ENCODE results near the gene RETREG3.
A peak's percentile ranks its signal among the peaks of the same experiment; 100 is the strongest.
"Not testable (repeated sequence)": the region's sequence is repeated elsewhere in the genome, so short reads cannot be mapped to it uniquely, and the experiment has no call there.

RETREG3 gene, protein sequence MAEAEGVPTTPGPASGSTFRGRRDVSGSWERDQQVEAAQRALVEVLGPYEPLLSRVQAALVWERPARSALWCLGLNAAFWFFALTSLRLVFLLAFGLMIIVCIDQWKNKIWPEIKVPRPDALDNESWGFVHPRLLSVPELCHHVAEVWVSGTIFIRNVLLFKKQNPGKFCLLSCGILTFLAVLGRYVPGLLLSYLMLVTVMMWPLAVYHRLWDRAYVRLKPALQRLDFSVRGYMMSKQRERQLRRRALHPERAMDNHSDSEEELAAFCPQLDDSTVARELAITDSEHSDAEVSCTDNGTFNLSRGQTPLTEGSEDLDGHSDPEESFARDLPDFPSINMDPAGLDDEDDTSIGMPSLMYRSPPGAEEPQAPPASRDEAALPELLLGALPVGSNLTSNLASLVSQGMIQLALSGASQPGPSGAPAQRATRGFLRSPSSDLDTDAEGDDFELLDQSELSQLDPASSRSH

DNA sequence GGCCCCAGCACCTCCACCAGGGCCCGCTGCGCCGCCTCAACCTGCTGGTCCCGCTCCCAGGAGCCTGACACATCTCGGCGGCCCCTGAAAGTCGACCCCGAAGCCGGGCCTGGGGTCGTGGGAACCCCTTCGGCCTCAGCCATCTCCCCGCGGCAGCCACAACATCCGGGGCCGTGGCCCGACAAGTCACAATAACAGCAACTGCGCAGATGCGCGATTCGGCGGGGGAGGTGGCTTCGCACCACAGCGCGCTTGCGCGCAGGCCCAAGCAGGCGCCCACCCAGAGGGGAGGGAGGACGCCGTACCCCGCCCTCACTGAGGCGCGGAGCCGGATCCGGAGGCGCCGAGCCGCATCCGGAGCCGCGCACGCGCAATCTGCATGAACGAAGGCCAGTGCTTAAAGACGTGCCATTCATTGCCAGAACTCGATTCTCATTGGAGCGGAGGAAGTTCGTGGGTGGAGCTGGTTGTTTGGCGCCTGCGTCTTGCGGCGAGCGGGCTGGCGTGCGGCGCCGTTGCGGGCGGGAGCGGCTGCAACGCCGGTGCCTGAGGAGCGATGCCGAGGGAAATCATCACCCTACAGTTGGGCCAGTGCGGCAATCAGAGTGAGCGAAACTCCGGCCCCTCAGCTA lies at the start of gene RETREG3, which contains the start of gene TUBG1:
Gene RETREG3 (minus strand): TSS at position 193 of the 632 bp plus-strand sequence. CDS start 50 bp downstream, at position 143.
Gene TUBG1 (plus strand): TSS at position 502 of the 632 bp plus-strand sequence. CDS start 55 bp downstream, at position 557.
- peak; percentile 100 for DNase-seq (ENCODE audit: low spot score)

DNA sequence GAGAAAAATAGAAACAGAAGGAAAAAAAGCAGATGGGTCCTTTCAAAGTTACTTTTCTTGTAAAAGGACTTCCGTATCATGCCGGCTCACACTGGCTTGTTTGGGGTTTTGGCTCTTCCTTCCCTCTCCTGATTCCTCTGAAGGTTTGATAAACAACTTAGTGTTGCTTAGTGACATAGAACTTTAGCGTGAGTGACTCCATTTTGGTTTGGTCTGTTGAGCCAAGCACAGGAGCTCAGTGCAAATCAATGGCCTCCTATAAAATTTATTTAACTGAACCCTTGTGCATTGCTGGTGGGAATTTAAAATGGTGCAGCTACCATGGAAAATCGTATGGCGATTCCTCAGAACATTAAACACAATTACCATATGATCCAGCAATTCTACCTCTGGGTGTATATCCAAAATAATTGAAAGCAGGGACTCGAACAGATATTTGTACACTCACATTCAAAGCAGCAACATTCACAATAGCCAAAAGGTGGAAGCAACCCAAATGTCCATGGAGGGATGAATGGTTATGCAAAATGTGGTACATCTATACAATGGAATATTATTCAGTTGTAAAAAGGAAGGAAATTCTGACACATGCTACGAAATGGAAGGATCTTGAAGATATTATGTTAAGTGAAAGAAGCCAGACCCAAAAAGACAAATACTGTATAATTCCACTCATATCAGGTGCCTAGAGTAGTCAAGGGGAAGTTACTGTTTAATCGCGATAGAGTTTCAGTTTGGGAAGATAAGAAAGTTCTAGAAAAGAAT lies 48.8 kb upstream of the RETREG3 start:
- DNase-seq (ENCODE audit: low spot score): no peak

DNA sequence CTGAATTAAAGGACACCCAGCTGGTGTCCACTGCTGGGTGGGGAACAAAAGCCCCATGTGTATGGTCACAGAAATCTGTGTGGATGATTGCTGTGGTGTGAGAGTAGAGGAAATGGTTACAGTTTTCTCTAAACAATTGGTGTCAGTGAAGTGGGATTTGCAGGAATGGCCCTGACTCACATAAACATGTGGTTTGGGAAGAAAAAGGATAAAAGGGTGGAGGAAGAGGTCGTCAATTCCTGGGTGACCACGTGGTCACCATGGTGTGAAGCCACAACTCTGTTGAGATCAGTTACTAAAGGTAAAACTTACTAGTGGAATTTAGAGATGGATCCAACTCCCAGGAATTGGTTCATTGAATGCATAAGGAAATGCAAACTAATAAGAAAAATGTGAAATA lies 46.4 kb upstream of the RETREG3 start:
- peak; percentile 27 for DNase-seq (ENCODE audit: low spot score)

DNA sequence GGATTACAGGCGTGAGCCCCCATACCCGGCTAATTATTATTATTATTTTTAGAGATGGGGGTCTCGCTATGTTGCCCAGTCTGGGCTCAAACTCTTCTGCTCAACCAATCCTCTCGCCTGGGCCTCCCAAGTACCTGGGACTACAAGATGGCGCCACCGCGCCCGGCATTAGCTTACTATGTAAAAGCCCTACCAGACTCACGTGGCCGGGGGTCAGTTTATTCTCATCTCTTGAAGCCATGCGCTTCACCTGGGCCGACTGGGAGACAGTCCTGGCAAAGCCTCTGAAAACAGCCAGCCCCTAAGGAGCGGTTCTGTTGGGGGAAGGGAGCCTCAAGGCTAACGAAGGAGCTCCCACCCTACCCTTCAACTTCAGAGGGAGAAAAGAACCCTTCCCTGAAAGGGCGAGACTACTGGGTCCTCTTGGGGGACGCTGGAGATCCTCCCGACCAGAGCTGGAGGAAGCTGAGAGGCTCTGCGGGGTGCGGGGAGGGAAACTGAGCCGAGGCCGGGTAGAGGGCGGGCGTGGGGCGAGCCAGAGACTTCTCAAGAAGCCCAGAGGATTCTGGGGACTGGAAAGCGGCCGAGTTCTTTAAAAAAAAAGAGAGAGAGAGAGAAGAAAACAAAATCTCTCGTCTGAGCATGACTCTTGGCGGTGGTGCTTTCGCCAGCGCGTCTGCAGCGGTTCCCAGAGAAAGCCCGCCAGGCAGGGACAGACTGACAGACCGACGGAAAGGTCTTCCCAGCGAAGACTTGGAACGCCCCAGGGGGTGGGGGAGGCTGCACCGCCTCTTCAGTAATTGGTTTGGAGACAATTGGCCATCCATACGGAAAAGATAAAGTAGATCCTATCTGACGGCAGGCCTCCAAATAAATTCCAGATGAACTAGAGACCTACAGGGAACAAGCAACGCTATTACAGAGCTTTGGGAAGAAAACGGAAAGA lies 44.3 kb upstream of the RETREG3 start:
- DNase-seq (ENCODE audit: low spot score): peak; percentile 80

DNA sequence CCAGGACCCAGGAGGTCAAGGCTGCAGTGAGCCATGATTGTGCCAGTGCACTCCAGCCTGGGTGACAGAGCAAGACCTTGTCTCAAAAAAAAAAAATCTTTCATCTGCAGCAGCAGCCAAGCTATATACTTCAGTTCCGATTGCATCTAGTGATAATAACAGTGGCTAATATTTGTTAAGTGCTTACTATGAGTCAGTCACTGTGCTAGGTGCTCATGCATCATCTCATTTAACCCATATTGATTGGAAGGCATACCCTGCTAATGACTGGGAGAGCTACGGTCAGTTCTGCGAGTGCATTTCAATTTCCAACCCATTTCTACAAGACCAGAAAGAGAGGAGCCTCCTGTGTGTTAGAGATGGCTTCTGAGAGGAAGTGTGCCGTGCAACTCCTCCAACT lies 42.2 kb upstream of the RETREG3 start:
- DNase-seq (ENCODE audit: low spot score): no peak

DNA sequence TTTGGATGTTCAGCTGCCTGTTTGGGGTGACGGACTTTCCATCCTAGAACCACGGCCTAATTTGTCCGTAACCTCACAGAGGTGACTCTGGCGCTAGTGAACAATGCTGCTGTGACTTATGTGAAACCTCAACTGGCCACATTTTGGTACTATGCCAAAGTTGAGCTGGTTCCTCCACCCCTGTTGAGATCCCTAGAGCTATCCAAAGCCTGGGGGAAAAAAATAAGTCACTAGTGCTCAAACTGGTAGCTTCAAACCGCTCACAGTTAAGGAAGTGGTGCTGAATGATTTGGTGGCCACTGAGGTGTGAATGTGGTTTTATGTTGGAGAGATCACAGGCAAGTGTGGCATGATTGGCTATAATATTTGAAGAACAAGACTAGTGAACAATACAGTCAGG lies 38.6 kb upstream of the RETREG3 start:
- DNase-seq (ENCODE audit: low spot score): no peak

DNA sequence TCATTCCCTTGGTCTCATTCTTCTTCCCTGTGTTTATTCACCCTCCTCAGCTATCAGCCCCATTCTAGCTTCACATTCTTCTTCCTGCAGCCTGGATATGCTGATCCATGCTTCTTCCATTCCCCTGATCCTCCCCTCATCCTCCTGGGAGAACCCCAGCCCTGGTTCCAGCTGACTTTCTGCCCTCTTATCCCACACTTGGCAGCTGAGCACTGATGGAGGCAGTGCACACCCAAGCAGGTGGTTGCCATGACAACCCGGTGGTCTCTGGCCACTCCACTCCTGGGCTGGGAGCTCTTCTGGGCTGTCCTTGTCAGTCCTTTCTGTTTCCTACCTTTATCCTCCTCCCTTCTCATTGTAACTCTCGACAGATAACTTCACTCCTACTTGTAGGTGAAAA lies 33.2 kb upstream of the RETREG3 start:
- DNase-seq (ENCODE audit: low spot score): no peak

DNA sequence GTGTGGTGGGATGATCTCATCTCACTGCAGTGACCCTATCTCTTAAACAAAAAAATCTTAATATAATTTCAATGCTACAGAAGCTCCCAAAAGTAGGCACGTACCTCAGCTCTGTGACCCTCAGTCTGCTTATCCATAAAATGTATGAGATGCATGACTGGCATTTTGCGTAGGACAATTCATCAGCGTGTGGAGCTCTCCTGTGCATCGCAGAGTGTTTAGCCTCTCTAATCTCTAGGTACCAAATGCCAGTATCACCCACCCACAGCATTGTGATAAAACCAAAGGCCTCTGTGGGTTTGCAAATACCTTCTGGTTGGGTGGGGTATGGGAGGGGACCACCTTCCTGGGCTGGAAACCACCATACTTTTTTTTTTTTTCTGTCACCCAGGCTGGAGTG lies 30.9 kb upstream of the RETREG3 start:
- no peak for DNase-seq (ENCODE audit: low spot score)

DNA sequence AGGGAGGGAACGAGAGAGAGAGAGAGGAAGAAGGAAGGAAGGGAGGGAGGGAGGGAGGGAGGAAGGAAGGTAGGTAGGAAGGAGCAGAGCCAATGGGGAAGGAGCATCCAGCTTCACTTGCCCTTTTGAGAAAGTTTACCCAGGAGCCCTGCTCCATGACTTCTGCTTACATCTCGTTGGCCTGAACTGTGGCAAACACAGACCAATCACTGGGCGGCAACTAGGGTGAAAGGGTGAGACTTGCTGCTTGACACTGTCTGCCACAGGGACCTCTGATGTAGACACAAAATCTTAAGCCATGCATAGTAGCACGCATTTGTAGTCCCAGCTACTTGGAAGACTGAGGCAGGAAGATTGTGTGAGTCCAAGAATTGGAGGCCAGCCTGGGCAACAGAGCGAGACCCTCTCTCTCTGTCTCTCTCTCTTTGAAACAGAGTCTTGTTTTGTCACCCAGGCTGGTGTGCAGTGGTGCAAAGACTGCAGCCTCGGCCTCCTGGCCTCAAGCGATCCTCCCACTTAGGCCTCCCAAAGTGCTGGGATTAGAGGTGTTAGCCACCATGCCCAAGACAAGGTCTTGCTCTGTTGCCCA lies 30.4 kb upstream of the RETREG3 start:
- DNase-seq (ENCODE audit: low spot score): no peak

DNA sequence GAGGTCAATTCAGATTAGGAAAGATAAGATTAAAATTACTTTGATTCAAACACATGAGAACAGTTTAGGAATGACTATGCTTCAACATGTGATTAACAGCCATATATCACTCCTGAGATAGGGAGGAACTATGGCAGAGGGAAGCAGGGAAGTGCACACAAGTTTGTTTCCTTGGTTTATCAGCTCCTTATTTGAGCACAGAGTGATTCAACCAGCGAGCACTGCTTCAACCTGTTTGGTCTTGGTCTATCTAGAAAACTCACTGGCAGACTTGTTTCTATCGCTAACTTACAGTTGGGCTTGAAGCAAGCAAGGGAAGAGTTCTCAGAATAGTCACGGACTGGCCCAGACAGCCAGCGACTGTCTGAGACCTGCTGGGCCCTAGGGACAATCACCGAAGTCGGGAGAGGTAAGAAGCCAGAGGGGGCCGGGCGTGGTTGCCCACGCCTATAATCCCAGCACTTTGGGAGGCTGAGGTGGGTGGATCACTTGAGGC lies 23.8 kb upstream of the RETREG3 start:
- DNase-seq (ENCODE audit: low spot score): no peak

DNA sequence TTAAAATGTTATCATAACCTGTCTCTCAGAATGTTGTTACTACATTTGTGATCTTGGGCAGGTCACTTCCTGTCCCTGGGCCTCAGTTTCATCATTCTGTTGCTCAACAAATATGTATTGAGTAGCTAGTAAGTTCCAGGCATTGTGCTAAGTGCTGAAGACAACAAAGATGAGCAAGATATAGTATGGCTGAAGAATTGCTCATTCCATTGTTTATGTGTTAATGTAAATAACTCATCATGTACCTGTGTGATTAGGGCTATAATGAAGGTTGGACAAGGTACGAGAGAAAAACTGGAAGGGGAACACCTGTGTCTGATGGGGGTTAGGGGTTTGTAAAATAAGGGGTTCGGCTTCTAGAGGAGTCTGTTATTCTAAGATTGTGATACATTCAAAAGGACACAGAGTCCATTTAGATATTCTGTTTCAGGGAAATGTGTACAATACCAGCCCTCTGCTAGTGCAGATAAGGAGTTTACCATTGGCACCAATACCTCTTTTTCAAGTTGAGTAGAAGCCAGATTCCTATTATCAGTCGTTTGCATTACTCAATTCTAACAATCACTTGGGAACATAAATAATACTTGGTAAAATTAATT lies 20.3 kb upstream of the RETREG3 start:
- no peak for DNase-seq (ENCODE audit: low spot score)

DNA sequence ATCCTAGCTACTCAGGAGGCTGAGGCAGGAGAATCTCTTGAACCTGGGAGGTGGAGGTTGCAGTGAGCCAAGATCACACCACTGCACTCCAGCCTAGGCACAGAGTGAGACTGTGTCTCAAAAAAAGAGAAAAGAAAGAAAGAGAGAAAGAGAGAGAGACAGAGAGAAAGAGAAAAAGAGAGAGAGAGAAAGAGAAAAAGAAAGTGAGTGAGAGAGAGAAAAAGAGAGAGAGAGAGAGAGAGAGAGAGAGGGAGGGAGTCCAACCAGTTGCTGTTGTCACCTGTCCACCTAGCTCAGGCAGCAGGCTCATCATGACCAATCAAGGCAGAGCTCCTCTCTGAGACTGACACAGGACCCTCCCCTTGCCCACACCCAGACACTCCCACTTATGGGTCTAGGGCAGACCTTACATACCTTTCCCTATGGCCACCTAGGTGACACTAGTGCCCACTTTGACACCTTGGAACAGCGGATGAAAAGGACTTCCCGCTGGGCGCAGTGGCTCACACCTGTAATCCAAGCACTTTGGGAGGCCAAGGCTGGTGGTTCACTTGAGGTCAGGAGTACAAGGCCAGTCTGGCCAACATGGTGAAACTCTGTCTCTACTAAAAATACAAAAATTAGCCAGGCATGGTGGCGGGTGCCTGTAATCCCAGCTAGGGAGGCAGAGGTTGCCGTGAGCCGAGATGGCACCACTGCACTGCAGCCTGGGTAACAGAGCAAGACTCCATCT lies 18.0 kb upstream of the RETREG3 start:
- DNase-seq (ENCODE audit: low spot score): not testable (repeated sequence)

DNA sequence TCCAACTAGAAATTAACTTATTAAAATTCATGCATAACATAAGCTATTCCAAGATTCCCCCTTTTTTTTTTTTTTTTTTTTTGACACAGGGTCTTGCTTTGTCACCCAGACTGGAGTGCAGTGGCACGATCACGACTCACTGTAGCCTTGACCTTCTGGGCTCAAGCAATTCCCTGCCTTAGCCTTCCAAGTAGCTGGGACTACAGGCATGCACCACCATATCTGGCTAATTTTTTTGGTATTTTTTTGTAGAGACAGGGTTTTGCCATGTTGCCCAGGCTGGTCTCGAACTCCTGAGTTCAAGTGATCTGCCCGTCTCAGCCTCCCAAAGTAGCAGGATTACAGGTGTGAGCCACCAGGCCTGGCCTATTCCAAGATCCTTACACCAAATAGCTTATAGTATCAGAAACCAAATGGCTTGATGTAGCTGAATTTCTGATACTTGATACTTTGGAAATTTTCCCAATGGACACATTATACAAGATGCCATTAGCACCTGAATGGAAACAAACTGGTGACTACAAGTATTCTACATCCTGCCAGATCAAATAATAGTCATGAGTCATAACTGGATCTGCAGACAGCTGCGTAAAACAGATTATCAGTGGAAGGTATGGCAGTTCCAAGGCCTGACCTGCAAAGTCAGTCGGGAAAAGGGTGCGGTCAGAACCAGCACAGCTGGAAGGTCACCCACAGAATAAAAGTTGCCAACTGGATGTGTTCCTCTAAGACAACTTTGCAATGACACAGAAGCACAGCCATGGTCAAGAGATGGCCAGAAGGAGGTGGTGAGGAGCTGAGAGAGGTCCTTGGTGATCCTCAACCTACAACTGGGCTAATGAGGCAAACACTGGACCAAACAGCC lies 14.8 kb upstream of the RETREG3 start:
- no peak for DNase-seq (ENCODE audit: low spot score)

DNA sequence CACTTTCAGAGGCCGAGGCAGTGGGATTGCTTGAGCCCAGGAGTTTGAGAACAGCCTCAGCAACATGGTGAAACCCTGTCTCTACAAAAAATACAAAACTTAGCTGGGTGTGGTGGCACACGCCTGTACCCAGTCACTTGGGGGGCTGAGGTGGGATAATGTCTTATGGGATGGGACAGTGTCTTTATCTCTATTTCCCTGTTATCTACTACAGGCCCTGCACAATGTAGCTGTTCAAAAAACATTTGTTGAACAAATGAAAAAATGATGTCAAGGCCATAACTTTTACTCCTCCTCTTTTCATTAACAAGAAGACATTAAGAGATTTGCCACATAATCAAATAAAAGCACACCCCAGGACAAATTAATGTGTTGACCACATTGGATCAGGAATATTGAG lies 14.1 kb upstream of the RETREG3 start:
- DNase-seq (ENCODE audit: low spot score): no peak

DNA sequence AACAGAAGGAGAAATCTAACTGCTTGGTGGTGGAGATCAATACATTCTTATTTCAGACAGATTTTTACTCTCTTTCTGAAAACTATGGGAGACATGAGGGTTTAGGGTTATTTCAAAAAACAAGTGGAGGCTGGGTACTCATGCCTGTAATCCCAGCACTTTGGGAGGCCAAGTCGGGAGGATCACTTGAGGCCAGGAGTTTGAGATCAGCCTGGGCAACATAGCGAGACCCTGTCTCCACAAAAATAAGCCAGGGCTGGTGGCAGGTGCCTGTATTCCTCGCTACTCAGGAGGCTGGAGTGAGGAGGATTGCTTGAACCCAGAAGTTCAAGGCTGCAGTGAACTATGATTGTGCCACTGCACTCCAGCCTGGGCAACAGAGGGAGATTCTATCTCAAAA lies 12.8 kb upstream of the RETREG3 start:
- not testable (repeated sequence) for DNase-seq (ENCODE audit: low spot score)

DNA sequence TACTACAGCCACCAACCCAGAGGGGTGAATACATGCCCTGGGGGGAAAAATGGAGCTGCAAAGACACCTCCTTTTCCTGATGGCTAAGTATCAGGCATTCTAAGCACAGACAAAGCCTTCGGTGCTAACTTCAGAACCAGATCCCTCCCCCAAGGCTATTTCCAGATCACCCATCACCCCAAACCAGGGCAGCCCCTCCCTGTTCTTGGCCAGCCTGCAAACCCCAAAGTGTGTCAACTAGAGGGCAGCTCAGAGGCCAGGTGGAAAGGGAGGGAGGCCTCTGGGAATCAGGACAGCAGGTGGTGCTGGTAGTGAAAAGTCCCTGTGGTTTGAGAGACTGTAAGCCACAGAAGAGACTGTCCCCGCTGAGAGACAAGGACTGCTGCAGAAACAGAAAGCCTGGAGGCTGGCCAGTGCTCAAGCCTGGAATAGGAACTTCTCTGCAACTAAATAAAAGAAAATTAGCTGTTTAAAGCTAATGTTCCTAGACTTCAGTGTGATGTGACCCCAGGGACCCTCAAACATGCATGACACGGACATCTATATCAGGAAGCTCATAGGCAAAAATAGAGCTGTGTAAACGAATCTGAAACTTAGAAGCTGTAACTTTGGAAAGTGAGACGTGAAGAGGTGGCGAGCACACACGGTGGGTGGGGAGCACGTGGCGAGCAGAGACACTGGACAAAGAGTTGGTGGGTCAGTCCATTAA lies 9.4 kb upstream of the RETREG3 start:
- DNase-seq (ENCODE audit: low spot score): peak; percentile 10

DNA sequence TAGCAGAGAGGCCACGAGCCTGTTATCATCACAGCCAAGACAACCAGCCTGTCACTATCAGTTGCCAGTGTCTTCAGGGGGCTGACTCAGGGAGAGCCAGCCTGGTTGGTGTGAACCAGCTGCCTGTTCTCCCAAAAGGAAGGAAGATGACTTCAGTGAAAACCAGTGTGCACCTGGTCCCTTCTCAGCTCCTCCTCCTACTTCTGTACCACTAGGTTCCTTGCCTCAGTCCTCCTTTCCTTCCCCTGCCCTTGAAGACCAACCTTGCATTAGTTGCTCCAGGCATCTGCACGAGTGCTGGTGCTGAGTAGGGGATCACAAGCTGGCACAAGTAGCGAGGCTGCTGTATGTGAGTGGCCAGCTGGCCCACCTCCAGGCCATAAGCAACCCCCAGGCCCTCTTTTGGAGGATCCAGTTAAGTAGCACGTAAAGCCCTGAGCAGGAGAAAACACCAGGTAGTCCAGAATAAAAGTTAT lies 8.8 kb upstream of the RETREG3 start:
- no peak for DNase-seq (ENCODE audit: low spot score)

Measured in AG08395 (cell line).